Ovary (tissue), 9 donors: ENCODE results near the gene RAB27B. TPM values are rescaled to one million over a fixed set of nuclear protein-coding genes. Genes with fewer than 3 reads are reported as not detected.

Experiments used
- DNase-seq, 5 donors: peaks; one replicate each; pipeline ENCODE4 v3.0.0-alpha.2; 2019 to 2020
- H3K27ac ChIP-seq, 2 donors: fragments of 200-600 bp; one replicate each; pipeline versions ENCODE4 v1.5.1 to v1.8.0; 2019 to 2022
- H3K27me3 ChIP-seq: fragments of 200-600 bp; one replicate; pipeline ENCODE4 v1.8.0; 2022
- H3K36me3 ChIP-seq: fragments of 200-600 bp; sonication (generic); one replicate; pipeline ENCODE4 v1.5.1; 2019
- H3K4me1 ChIP-seq: one replicate; pipeline ENCODE4 v1.8.1; 2013; ENCODE audit warnings: mild to moderate bottlenecking, moderate library complexity; ENCODE audit not compliant: insufficient read depth
- H3K4me3 ChIP-seq: fragments of 200-600 bp; sonication (generic); one replicate; pipeline ENCODE4 v1.5.1; 2017
- H3K9me3 ChIP-seq, 2 donors: fragments of 200-600 bp in 1 of 2; sonication (generic) in 1 of 2; one replicate each; pipeline versions ENCODE4 v1.5.1 to v1.8.1; 2013 to 2019; ENCODE audit warnings: mild to moderate bottlenecking in 1 of 2, moderate library complexity in 1 of 2
- EP300 ChIP-seq: sonication (generic); formaldehyde crosslinking; IDR thresholded peaks from one replicate; pipeline ENCODE4 v1.6.1; 2017; ENCODE audit warnings: antibody characterized with exemption
- POLR2A ChIP-seq: fragments of 450-650 bp; IDR thresholded peaks from one replicate; pipeline ENCODE4 v1.6.1; 2017; ENCODE audit warnings: antibody characterized with exemption, mild to moderate bottlenecking, moderate library complexity
- WGBS, 3 donors: extraction: QIAGEN DNeasy Blood & Tissue Kit in 1 of 3; methylation state at CpG; one replicate each; pipeline versions ENCODE4 v1.1.5 to v1.1.7; 2013 to 2017; 5-methylcytosine and 5-hydroxymethylcytosine counted together
- intact Hi-C, 4 donors: fragments of 100-400 bp; cut with DNase I; formaldehyde crosslinking; loops; one replicate each; pipeline versions ENCODE4 v1.11.0 to v1.15.1; 2022 to 2023
- polyA plus RNA-seq, 2 donors: library from polyadenylated mRNA; stranded (reverse); fragments of 200-250 nt in 1 of 2; fragments of 350-450 nt in 1 of 2; fragmentation: Illumina TruSeq in 1 of 2; extraction: RNeasy Lipid Tissue Mini Kit (QIAGEN cat#74804) in 1 of 2; gene quantifications; one replicate each; pipeline ENCODE4 v1.2.3, GENCODE V29; 2013 to 2014
- total RNA-seq, 7 donors: library from RNA; depleted of rRNA in 2 of 7; stranded (reverse); fragments of >200 nt in 2 of 7; fragmentation: NEBNext Ultra II Directional in 3 of 7; extraction: Animal tissue kit (Norgen Biotek cat#: 25700) in 3 of 7; gene quantifications; one replicate each; pipeline versions ENCODE4 v1.1.0 to v1.2.4, GENCODE V29; 2016 to 2023
- TF ChIP-seq, protein P1 (sequence below), 3 donors: fragments of 450-650 bp in 2 of 3; fragments of 200-600 bp in 1 of 3; IDR thresholded peaks; one replicate each; pipeline versions ENCODE4 v1.5.1 to v1.8.0; 2016 to 2022; ENCODE audit warnings: antibody characterized with exemption in 3 of 3, mild to moderate bottlenecking in 1 of 3
- donor health status: DM: no; HTN: no; CAD: no; lungs with moderate emphysema.
- donor health status: DM: no; HTN: no; CAD: no.
- donor health status: Bipolar disorder and iron deficiency.
- donor health status: DM: yes; HTN: yes; CAD: no.
- donor health status: DM: no; HTN: no; CAD: no.
- donor health status: DM: yes; HTN: yes; CAD: no.

RAB27B gene
- total and polyA plus RNA-seq, 9 donors: 0.05 to 3.9 (median 0.12) TPM

DNA sequence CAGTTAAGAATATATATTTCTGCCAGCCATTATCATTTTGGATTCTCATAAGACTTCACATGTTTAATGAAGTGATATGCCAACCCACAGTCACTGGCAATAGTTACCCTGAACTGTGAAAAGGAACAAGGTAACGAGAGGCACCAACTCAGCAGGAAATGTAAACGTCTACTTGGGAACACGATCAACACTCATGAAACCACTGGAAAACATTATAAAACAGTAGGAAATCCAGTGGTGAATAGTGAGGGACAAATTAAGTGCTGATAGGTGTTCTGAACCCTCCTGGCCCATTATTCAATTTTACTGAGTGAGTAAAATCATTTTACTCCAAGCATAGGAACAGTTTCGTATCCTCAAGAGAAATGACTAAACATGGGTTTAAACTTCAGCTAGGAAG lies 113.9 kb downstream of the RAB27B start:
- TF ChIP-seq POLR2A (no peak), EP300 (no peak)
- TF ChIP-seq, protein P1, sequence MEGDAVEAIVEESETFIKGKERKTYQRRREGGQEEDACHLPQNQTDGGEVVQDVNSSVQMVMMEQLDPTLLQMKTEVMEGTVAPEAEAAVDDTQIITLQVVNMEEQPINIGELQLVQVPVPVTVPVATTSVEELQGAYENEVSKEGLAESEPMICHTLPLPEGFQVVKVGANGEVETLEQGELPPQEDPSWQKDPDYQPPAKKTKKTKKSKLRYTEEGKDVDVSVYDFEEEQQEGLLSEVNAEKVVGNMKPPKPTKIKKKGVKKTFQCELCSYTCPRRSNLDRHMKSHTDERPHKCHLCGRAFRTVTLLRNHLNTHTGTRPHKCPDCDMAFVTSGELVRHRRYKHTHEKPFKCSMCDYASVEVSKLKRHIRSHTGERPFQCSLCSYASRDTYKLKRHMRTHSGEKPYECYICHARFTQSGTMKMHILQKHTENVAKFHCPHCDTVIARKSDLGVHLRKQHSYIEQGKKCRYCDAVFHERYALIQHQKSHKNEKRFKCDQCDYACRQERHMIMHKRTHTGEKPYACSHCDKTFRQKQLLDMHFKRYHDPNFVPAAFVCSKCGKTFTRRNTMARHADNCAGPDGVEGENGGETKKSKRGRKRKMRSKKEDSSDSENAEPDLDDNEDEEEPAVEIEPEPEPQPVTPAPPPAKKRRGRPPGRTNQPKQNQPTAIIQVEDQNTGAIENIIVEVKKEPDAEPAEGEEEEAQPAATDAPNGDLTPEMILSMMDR (IDR thresholded peaks at IDR 0.05): no peak
- H3K27ac ChIP-seq: no peak overlapping the region
- DNase-seq: no peak
- 72 to 91% (median 81%) methylated on average over 4 of the region's 4 CpGs for WGBS, 3 donors
- no peak overlapping the region for H3K4me3 ChIP-seq
- intact Hi-C loops: no loop called here
- H3K27me3 ChIP-seq: no peaks in the 10 kb centered on the region
- no peaks in the 10 kb centered on the region for H3K9me3 ChIP-seq
- no peaks in the 10 kb centered on the region for H3K36me3 ChIP-seq
- peaks cover 3% of the 10 kb centered on the region for H3K4me1 ChIP-seq

- DNase-seq: no peak
- intact Hi-C loops: no loop called here
- Histone ChIP-seq H3K27me3 (no peaks in the 10 kb centered on the region), H3K4me3 (no peak overlapping the region), H3K9me3 (no peaks in the 10 kb centered on the region), H3K36me3 (no peaks in the 10 kb centered on the region), H3K27ac (no peak overlapping the region), H3K4me1 (peaks cover 4% of the 10 kb centered on the region)
- TF ChIP-seq EP300: no peak
- WGBS, 3 donors: 94 to 96% (median 95%) methylated on average over 3 of the region's 3 CpGs
Observed at GRCh38 chr18:54942569-54942968, 114.3 kb downstream of the RAB27B start.

Other genes with a start within 250 kb of the RAB27B start
- not detected for gene DYNAP, start 237.2 kb upstream of the RAB27B start, total RNA-seq
- gene DYNAP, start 237.2 kb upstream of the RAB27B start, polyA plus RNA-seq: not detected
- 10 to 100 TPM in 3 of 7 donors, 1 to 10 TPM in 4; 5.4 to 62.8 (median 8.9) TPM for gene CCDC68, start 131.0 kb downstream of the RAB27B start, total RNA-seq
- 10 to 100 TPM; 11.2 to 17.7 TPM for gene CCDC68, start 131.0 kb downstream of the RAB27B start, polyA plus RNA-seq